ENCODE measurements around the gene TNK1.
"Not testable (repeated sequence)": the region's sequence is repeated elsewhere in the genome, so short reads cannot be mapped to it uniquely, and the experiment has no call there.

Gene TNK1

GRCh38 chr17:7355573-7355972, 25.3 kb upstream of the TNK1 start:
- no peak for DNase-seq

- peak; percentile 86 for DNase-seq
Measured at GRCh38 chr17:7356072-7356549, 24.8 kb upstream of the TNK1 start.

- no peak for DNase-seq
Measured at GRCh38 chr17:7356756-7357155, 24.1 kb upstream of the TNK1 start.

DNA sequence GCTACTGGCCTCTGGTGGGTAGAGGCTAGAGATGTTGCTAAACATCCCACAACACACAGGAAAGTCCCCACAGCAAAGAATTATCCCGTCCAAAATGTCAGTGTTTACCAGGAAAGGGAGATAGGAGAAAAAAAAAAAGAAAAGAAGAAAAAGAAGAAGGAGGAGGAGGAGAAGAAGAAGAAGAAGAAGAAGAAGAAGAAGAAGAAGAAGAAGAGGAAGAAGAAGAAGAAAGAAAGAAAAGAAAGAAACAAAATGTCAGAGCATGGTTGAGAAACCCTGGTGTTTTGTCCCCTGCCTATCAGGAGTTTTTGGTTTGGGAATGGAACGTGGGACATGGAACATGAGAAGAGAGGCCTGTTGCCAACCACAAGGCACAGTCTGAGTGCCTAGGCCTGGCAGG, 23.5 kb upstream of the TNK1 start:
- no peak for DNase-seq

GRCh38 chr17:7361906-7362305, 19.0 kb upstream of the TNK1 start:
- no peak for DNase-seq

- no peak for DNase-seq
Measured at GRCh38 chr17:7363311-7363710, 17.6 kb upstream of the TNK1 start.

DNA sequence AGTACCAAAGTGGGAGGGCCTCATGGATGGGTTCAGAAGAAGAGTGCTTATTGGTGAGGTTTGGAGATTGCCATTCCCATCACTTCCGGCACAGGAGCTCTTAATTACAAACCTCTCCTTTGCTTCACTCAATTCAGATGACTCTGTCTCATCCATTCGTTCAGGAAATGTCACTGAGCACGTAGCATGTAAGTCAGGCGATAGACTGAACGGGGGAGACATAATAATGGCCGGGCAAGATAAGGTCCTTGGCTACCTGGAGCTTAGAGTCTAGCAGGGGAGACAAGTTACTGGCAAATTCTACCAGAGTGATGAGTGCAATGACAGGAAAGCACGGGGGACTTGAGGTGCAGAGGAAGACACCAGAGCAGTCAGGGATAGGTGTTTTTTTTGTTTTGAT, 14.9 kb upstream of the TNK1 start:
- not testable (repeated sequence) for DNase-seq

GRCh38 chr17:7367083-7367482, 13.8 kb upstream of the TNK1 start:
- DNase-seq, result no peak

DNA sequence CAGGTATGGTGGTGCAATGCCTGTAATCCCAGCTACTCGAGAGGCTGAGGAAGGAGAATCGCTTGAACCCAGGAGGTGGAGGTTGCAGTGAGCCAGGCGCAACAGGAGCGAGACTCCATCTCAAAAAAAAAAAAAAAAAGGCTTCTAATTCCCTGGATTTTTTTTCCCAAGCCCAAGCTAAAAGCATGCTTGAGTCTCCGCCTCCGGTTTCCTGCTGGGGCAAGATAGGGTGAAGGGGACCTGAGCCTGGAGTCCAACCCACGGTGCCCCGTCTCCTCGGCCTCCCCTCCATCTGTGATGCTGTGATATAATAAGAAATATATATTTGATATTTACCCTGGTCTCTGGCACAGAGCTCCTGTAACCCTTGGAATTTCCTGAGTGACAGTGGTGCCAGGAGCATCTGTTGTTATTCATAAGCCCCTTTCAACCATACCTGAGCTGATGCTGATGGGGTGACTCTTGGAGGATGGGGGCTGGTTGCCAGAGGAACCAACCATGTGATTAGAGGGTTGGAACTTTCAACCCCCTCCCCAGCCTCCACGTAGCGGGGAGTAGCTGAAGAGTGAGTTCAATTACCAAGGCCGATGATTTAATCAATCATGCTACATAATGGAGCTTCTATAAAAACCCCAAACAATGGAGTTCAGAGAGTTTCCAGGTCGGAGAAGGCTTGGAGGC, 12.8 kb upstream of the TNK1 start:
- no peak for DNase-seq

DNA sequence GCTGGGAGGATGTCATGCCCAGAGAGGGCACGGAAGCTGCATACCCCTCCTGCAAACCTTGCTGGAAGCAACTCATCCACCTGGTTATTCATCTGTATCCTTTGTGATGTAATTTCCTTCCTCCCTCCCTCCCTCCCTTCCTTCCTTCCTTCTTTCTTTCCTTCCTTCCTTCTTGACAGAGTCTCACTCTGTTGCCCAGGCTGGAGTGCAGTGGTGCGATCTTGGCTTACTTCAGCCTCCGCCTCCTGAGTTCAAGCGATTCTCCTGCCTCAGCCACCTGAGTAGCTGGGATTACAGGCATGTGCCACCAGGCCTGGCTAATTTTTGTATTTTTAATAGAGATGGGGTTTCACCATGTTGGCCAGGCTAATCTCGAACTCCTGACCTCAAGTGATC, 12.3 kb upstream of the TNK1 start:
- not testable (repeated sequence) for DNase-seq

DNA sequence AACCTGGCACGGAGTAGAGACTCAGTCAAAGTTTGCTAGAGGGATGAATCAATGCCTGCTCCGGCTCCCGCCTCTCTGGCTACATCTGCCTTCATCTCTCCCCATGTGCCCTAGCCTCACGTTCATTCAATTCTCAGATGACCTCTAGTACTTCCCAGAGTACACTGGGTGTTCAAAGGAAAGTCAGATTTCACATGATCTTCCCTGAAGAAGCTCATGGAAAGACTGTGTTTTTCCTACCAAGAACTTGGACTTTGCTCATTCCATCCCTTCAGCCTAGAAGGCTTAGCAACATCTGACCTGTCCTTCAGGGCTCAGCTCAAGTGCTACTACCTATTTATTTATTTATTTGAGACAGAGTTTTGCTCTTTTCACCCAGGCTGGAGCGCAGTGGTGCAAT, 11.1 kb upstream of the TNK1 start:
- DNase-seq, result no peak

DNA sequence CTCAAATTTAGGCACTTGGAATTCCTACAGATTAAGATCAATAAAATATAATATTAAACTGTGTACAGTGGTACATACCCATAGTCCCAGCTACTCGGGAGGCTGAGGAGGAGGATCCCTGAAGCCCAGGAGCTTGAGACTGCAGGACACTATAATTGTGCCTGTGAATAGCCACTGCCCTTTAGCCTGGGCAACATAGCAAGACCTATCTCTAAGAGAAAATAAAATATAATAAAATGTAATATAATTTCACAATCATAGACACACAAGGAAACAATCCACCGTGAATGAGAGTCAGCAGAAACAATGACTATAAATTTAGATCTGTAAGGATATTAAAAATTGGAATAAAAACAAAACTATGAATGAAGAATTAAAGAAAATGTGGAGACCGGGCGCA, 10.0 kb upstream of the TNK1 start:
- no peak for DNase-seq

DNA sequence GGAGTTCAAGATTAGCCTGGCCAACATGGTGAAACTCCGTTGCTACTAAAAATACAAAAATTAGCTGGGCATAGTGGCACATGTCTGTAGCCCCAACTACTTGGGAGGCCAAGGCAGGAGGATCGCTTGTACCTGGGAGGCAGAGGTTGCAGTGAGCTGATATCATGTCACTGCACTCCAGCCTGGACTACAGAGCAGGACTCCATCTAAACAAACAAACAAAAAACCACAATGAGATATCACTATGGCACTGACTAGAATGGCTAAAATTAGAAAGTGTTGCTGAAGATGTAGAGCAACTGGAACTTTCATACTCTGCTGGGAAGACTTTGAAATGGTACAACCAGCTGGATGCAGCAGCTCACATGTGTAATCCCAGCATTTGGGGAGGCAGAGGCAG, 6.5 kb upstream of the TNK1 start:
- no peak for DNase-seq

- no peak for DNase-seq
Measured at GRCh38 chr17:7379134-7379533, 1.8 kb upstream of the TNK1 start.

GRCh38 chr17:7380321-7380720, 568 bp upstream of the TNK1 start:
- no peak for DNase-seq

DNA sequence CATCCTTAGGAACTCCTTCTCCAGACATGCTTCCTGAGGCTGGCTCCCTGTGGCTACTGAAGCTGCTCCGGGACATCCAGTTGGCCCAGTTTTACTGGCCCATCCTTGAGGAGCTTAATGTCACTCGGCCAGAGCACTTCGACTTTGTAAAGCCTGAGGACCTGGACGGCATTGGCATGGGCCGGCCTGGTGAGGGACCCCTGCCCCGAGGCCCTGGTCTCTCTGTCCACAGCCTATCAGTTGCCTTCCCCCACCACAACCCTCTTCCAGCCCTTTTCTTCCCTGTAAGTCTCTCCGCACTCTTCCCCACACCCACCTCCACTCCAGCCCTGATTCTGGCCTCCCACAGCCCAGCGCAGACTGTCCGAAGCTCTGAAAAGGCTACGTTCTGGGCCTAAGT, 2.0 kb downstream of the TNK1 start:
- no peak for DNase-seq

GRCh38 chr17:7383371-7383741, 2.5 kb downstream of the TNK1 start:
- DNase-seq, result no peak

- DNase-seq, result no peak
Measured at GRCh38 chr17:7383742-7384488, 3.0 kb downstream of the TNK1 start.

GRCh38 chr17:7384489-7385081, 3.7 kb downstream of the TNK1 start:
- DNase-seq, result no peak

DNA sequence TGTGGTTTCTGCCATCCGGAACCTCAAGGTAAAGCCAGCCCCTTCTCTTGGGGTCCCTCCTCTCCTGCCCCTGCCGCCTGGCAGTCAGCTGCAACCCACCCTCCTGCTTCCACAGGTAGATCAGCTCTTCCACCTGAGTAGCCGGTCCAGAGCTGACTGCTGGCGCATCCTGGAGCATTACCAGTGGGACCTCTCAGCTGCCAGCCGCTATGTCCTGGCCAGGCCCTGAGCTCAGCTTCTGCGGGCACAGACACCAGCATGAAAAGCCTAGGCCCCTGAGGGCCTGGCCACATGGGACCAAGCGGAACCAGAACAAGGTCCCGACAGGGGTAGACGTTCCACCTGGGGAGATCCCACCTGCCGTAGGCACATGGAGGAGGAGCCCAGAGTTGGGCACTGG, 8.0 kb downstream of the TNK1 start:
- no peak for DNase-seq

DNA sequence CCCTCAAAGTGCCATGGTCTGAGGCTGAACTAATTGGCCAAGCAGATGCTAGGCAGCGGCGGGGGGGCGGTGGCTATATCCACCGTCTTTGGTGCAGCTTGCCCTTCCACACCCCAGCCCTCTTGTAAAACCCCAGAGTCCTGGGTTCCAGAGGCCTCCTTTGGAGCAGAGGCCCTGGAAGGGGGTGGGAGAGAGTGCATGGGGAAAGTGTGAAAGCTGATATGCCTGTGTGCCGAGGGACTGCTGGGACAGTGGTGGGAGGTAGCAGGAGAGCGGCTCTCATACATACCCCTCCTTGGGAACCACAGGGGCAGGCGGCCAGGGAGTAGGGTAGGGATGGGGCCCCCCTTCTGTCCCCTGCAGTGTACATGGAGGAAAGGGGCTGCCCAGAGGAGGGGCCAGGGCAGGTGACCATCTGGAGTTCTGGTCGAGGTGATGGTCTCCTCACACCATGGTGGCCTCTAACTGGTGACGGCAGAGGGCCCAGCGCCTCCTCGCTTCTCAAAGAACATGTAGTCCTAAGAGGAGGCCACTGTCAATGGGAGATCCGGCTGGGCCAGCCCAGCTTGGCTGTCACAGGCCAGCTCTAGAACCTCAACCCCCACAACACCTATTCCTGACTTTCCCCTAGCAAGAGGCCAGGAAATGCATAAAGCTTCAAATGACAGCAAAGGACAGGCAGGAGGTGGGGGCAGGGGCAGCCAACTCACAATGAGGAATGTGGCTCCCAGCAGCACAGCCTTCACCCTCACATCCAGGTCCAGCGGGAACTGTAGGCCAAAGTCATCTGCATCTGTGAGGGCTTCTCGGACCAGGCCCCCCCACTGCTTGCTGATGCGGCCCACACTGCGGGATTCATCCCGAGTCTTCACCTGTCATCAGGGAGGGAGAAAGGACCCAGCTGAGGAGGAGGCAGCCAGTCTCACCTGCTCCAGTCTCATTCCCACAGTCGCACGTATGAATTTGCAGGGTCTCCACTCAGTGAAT, 9.3 kb downstream of the TNK1 start:
- no peak for DNase-seq

DNA sequence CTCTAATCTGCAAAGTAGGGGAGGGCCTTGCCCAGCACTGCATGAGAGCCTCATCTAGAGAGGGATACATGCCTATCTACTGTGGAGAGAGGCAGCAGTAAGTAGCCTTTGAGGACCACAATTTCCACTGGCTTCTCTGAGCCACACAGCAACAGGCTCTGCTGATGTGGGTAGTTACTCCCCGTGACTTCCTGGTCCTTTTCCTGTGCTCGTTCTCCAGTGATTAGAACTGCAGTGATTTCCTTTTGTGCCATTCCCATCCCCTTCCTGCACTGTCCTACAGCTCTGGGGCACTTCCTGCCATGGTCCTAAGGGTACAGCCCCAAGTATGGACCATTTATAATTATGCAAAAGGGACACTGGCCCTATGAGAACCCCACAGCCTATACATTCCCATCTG, 10.4 kb downstream of the TNK1 start:
- no peak for DNase-seq

All from 8988T (cell line).